Ovary (tissue), 3 donors: ENCODE data around the gene ARFRP1.

Experiments
- EP300 ChIP-seq: sonication (generic); formaldehyde crosslinking; IDR thresholded peaks from one replicate; pipeline ENCODE4 v1.6.1; 2017; ENCODE audit warnings: antibody characterized with exemption
- TF ChIP-seq, protein P1 (sequence below), 3 donors: fragments of 450-650 bp in 2 of 3; fragments of 200-600 bp in 1 of 3; IDR thresholded peaks; one replicate each; pipeline versions ENCODE4 v1.5.1 to v1.8.0; 2016 to 2022; ENCODE audit warnings: antibody characterized with exemption in 3 of 3, mild to moderate bottlenecking in 1 of 3
- donor health status: DM: no; HTN: no; CAD: no.

DNA sequence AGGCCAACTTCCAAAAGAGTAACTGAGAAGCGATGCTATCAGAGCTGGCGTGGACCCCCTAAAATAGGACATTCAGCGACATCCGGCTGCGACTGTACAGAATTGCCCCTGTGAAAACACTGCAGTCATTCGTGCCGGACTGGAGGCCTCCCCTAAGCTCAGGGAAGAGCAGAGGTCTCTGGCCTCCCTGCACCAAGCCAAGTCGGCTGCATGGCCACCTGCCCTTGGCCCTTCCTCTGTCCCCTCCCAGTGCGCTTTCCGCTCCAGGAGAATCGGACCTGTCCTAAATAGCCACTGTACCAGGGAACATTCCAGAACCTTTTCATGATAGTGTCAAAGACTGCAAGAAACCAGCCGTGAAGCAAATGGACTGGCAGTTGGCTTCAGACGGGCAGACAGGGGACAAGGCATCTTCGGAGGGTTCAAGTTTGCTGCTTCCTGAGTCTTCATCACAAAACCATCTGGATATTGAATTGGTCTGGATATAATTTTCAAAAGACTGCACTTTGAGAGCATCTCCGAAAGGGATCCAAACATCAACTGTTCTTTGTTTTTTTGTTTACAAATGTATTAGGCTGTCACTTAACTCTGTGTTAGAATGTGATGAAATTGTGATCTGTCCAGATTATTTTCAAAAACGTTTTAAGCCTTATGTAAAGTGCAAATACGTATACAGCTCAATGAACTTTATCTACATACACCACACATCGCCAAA lies 48.3 kb upstream of the ARFRP1 start:
- TF ChIP-seq, protein P1, sequence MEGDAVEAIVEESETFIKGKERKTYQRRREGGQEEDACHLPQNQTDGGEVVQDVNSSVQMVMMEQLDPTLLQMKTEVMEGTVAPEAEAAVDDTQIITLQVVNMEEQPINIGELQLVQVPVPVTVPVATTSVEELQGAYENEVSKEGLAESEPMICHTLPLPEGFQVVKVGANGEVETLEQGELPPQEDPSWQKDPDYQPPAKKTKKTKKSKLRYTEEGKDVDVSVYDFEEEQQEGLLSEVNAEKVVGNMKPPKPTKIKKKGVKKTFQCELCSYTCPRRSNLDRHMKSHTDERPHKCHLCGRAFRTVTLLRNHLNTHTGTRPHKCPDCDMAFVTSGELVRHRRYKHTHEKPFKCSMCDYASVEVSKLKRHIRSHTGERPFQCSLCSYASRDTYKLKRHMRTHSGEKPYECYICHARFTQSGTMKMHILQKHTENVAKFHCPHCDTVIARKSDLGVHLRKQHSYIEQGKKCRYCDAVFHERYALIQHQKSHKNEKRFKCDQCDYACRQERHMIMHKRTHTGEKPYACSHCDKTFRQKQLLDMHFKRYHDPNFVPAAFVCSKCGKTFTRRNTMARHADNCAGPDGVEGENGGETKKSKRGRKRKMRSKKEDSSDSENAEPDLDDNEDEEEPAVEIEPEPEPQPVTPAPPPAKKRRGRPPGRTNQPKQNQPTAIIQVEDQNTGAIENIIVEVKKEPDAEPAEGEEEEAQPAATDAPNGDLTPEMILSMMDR (IDR thresholded peaks at IDR 0.05): no peak
- no peak for TF ChIP-seq EP300
